HUDEP-2 (cell line): Measurements from ENCODE around the gene KBTBD8.

Source experiments
- DNase-seq, 76 experiments: peaks; one replicate each; lab custom pipeline; 2025; ENCODE audit not compliant: unreplicated experiment in 76 of 76; lab: John Stamatoyannopoulos, UW

The KBTBD8 gene

GRCh38 chr3:67030785-67031740, 33.0 kb downstream of the KBTBD8 start:
- DNase-seq: peak in 37 of 76 experiments; percentile 2 to 81 (median 46)

GRCh38 chr3:67031986-67032385, 33.9 kb downstream of the KBTBD8 start:
- no peak for DNase-seq

- peak in 14 of 76 experiments; percentile 6 to 32 (median 17) for DNase-seq
Measured at GRCh38 chr3:67033079-67033478, 35.0 kb downstream of the KBTBD8 start.

- no peak for DNase-seq
Measured at GRCh38 chr3:67034371-67034770, 36.3 kb downstream of the KBTBD8 start.

- peak in 19 of 76 experiments; percentile 5 to 47 (median 22) for DNase-seq
Measured at GRCh38 chr3:67037615-67038014, 39.5 kb downstream of the KBTBD8 start.

- no peak for DNase-seq
Measured at GRCh38 chr3:67044295-67044694, 46.2 kb downstream of the KBTBD8 start.

- no peak for DNase-seq
Measured at GRCh38 chr3:67044955-67045354, 46.8 kb downstream of the KBTBD8 start.

GRCh38 chr3:67045711-67046465, 47.8 kb downstream of the KBTBD8 start:
- no peak for DNase-seq

GRCh38 chr3:67047051-67047450, 48.9 kb downstream of the KBTBD8 start:
- DNase-seq: no peak

GRCh38 chr3:67048067-67048714, 50.1 kb downstream of the KBTBD8 start:
- no peak for DNase-seq

- no peak for DNase-seq
Measured at GRCh38 chr3:67048715-67049074, 50.6 kb downstream of the KBTBD8 start.

- DNase-seq: no peak
Measured at GRCh38 chr3:67059443-67059842, 61.3 kb downstream of the KBTBD8 start.
